Measurements from ENCODE around the gene LPO.

LPO gene

DNA sequence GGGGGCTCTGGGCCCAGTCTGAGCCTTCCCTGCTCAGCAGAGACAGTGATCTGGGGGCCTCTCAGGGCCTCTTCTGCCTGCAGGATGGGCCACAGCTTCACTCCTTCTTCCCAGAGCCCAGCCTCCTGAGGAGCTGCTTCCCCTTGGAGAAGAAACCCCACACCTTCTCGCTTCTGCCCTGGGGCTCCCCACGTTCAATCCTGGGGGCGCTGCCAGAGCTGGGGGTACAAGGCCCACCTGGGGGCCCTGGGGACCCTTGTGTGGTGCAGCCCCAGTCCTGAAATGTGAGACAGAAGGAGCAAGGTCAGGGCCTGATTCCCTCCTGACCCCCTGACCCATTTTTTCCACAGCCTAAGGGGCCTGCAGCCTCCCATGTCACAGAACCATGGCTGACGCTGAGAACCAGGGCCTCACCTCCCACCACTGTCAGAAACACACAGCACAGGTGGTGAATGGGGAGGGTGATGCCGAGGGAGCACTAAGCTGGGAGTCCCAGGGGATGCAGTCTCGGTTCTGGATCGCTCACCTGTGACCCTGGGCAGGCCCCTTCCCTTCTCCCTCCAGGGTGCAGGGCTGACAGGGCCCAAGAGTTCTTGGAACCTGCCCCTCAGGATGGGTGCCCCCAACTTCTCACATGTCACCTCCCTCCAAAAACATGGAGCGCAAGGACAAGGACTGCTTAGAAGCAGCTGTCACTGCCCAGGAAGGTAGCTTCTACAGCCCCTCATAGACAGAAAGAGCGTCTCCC is 64.0 kb downstream of the LPO start:
- in situ Hi-C loops (cut with HindIII; ENCODE audit: low sequenced_read_pairs) = no loop called here

GRCh38 chr17:58302919-58303585 is 64.7 kb downstream of the LPO start:
- in situ Hi-C loops (cut with HindIII; ENCODE audit: low sequenced_read_pairs) = no loop called here

GRCh38 chr17:58303971-58304749 is 65.8 kb downstream of the LPO start:
- in situ Hi-C loops (cut with HindIII; ENCODE audit: low sequenced_read_pairs) = no loop called here

GRCh38 chr17:58304750-58305486 is 66.5 kb downstream of the LPO start:
- in situ Hi-C loops (cut with HindIII; ENCODE audit: low sequenced_read_pairs) = no loop called here

DNA sequence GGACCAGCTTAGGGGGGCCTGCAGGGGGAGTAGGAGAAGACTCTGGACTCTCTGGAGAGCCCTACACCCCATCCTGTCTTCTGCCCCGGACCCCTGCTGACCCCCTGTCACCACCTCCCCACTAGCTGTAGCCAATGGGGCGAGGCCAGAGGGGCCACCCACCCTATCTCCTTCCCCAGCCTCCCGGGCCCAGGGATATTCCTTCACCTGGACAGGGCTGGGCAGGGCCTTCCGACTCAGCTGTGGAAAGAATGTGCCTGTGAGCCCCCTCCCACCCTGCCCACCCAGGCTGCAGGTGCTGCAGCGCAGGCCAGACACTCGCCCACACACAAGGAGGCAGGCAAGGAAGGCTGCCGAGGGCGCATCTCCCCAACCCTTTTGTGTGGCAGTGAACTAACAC is 67.2 kb downstream of the LPO start:
- in situ Hi-C loops (cut with HindIII; ENCODE audit: low sequenced_read_pairs) = no loop called here

- in situ Hi-C loops (cut with HindIII; ENCODE audit: low sequenced_read_pairs) = no loop called here
Measured at GRCh38 chr17:58306131-58306951, 68.0 kb downstream of the LPO start.

- in situ Hi-C loops (cut with HindIII; ENCODE audit: low sequenced_read_pairs) = no loop called here
Measured at GRCh38 chr17:58307468-58308172, 69.2 kb downstream of the LPO start.

DNA sequence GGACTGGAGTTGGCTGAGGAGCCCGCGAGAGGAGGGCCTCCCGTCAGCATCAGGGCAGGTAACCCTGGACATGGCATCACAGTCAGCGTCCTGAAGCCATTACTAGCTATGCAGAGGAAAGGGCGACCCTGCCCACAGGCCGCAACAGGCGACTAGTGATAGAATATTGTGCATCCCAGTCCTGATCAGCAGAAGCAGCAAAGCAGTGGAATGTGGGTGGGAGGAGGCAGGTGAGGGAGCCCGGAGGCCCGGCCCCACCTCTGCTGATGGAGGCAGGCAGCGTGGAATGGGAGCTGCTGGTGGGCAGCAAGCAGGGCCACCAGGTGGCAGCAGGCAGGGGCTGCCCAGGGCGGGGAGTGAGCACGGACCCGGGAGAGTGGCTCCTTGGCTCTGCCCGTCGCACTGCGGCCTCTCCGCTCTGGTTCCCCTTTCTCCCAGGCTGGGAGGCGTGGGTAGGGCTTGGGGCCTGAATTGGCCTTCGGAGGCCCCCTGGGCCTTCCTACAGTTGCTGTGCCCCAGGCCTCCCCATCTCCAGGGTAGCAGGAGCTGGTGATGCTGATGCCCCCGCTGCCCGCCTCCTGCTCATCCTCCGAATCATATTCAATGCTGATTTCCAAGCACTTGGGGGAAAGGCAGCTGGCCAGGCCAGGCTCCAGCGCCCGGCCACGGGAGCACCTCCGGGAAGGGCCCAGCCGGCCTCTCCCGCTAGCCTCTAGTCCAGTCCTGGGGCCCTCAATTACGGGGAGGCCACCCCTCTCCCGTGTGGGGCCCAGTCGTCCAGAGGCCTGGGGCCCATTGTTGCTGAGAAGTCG is 70.0 kb downstream of the LPO start:
- in situ Hi-C loops (cut with HindIII; ENCODE audit: low sequenced_read_pairs) = no loop called here

DNA sequence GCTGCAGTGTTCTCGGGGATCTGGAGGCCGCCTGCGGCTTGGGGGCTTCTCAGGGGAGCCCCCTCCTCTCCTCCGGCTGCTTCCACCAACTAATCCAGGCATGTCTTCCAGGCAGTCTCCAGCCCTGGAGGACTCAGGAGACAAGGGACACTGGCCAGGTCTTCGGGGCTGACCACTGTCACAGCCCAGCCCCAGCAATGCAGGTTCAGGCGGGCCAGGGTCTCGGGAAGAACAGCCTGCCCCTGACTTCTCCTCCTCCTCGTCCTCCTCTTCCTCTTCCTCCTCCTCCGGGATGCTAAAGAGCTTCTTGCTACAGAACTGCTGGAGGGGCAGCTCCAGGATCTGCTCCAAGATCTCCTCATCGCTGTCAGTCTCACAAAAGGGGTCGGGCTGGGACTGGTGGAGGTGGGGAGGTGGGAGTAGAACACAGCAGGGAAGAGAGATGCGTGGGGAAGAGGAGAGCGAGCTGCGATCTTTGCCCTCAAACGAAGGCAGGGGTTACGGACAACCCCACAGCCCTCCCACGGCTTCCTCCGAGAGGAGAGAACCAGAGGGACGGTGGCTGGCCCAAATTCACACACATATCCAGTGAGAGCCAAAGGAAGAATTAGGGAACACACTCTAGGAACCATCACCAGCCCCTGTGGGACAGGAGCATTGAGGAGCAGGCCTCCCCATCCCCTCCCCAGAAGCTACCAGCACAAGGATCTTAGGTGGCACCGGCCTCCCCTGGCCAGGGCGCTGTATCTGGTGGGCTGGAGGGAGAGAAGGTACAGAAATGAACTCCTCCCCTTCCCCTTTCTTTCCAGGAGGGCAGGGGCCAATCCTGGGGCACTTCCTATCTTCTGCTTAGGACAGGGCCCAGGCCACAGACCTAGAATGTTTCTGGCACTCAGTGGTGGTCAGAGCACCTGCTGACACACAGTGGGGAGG is 70.9 kb downstream of the LPO start:
- in situ Hi-C loops (cut with HindIII; ENCODE audit: low sequenced_read_pairs) = no loop called here

GRCh38 chr17:58309918-58310259 is 71.5 kb downstream of the LPO start:
- in situ Hi-C loops (cut with HindIII; ENCODE audit: low sequenced_read_pairs) = no loop called here

DNA sequence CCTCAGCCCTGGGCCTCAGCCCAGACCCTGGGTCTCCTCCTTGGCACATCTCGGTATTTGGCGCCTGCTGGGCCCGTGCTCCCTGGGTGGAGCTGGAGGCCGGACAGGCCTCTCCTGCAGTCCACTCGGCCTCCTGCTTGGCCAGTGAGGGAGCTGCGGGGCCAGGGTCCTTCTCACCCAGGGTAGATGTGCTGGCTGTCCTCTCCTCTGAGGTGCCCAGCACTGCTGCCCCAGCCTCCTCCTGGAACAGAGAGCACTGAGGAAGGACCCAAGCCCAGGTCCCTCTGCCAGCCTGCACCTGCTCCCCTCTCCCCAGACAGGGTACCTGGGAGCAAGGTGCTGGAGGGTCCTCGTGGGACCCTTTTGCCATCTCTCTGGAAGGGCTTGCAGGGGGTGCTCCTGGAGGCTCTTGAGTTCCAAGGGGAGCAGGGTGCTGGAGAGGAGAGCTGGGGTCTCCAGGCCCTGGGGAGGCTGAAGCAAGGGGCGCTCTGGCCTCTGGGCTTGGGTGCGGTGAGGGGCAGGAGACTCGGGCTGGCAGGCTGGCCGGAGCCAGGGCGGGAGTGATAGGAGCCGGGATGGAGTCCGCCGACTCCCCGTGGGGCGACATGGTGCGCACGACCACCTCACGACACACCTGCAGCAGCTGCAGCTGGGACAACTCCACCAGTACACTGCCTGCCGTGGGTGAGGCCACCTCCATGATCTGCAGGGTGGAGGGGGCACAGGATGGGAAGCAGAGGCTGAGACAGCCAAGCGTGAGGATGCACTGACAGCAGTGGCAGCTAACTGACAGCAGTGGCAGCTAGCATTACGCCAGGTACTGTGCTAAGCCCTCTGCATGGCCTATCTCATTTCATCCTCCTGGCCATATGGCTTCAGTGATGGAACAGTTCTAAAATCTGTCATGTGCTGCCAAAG is 72.4 kb downstream of the LPO start:
- in situ Hi-C loops (cut with HindIII; ENCODE audit: low sequenced_read_pairs) = no loop called here

- in situ Hi-C loops (cut with HindIII; ENCODE audit: low sequenced_read_pairs) = no loop called here
Measured at GRCh38 chr17:58311429-58311894, 73.1 kb downstream of the LPO start.

DNA sequence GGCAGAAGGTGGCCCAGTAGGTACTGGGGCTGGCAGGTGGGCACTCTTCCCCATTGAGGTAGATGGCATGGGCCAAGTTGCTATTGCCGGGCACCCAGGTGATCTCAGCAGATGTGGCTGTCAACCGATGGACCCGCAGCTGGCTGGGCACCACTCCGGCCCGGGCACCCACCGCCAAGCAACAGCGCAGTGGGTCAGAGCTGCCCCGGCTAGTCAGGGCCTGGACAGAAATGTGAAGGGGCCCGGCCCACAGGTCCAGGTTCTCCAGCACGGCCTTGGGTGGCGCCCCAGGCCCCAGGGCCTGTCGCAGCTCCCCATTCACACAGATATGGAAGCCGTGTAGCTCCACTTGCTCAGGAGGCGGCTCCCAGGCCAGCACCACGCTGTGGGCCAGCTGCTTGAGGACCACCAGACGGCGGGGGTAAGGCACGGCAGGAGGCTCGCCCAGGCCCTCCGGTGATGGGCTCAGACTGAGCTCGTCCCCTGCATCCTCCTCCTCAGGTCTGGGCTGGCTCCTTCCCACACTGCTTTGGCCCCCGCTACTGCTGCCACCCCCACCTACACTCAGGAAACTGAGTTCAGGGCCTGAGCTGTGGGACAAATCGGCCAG is 73.7 kb downstream of the LPO start:
- in situ Hi-C loops (cut with HindIII; ENCODE audit: low sequenced_read_pairs) = no loop called here

GRCh38 chr17:58312829-58313228 is 74.4 kb downstream of the LPO start:
- in situ Hi-C loops (cut with HindIII; ENCODE audit: low sequenced_read_pairs) = no loop called here

DNA sequence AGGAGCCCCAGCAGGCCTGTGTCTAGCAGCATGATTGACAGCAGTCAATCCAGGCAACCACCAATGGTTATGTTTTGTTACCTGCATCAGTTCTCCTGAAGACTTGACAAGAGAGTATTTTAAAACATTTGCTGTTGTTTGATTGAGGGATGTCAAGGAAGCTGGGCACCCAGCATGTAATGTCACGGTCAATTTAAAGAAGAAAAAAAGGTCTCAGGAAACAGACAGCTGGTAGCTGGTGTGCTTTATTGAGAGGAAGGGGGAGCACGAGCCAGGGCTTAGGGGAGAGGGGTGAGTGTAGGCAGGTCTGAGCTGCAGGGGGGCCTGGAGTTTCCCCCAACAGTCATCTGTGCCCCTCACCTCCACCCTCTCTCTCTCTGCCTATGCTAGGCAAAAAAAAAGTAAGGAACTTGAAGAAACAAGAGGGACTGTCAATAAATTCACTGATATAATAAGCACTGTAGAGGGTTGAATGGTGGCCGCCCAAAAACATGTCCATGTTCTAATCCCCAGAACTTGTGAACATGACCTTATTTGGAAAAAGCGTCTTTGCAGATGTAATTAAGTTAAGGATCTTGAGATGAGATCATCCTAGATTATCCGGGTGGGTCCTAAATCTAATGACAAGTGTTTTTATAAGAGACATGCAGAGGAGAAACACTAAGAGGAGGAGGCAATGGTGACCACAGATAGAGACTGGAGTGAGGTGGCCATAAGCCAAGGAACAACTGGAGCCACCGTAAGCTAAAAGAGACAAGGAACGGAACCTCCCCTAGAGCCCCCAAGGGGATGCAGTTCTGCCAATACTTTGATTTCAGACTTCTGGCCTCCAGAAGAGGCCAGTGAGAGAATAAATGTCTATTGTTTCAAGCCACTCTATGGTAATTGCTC is 75.7 kb downstream of the LPO start:
- in situ Hi-C loops (cut with HindIII; ENCODE audit: low sequenced_read_pairs) = no loop called here

DNA sequence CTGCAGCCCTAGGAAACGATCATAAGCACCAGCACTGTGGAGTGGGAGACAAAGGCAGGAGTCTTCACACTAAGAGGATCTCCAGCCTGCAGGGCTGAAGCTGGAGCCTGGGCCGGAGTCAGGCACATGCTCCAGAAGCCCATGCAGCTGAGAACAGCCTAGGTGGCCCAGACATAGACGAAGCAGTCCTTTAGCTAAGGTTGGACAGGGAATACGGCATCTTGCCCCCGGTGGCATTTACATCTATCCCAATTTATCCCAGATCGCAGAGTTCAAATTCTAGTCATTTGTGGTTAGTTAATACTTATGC is 76.3 kb downstream of the LPO start:
- in situ Hi-C loops (cut with HindIII; ENCODE audit: low sequenced_read_pairs) = no loop called here
